ENCODE measurements around the gene HMGXB4.

GRCh38 chr22:35299673-35300499 is 42.6 kb downstream of the HMGXB4 start, which contains the start of gene TOM1:
- TF ChIP-seq TAF1 (IDR thresholded peaks at IDR 0.05; ENCODE audit: low read depth, low read length) (0 out of 2 replicates have a peak, but pooled peaks have one; percentile 29), POLR2AphosphoS5 (IDR thresholded peaks at IDR 0.05; ENCODE audit: low read depth, low read length) (peak; percentile 60), POLR2A (IDR thresholded peaks at IDR 0.05; ENCODE audit: low read depth, low read length) (no peak; the same call in 1 of the 2 replicates), PAX5 (IDR thresholded peaks at IDR 0.05; ENCODE audit: insufficient read depth, low read length, severe bottlenecking) (peak; percentile 9), SPI1 (IDR thresholded peaks at IDR 0.05; ENCODE audit: low read depth, low read length) (no peak)
